Esophagus squamous epithelium (tissue), 4 donors: ENCODE results near the gene SLC24A3.

Source experiments
- POLR2A ChIP-seq, 4 donors: fragments of 450-650 bp; IDR thresholded peaks; one replicate each; pipeline ENCODE4 v1.6.1; 2017; ENCODE audit warnings: antibody characterized with exemption in 4 of 4, mild to moderate bottlenecking in 4 of 4, moderate library complexity in 3 of 4
- TF ChIP-seq, protein P1 (sequence below), 6 experiments: fragments of 450-650 bp in 4 of 6; fragments of 200-600 bp in 2 of 6; sonication (generic) in 2 of 6; IDR thresholded peaks; one replicate each; pipeline ENCODE4 v1.5.1; 2016 to 2019; ENCODE audit warnings: antibody characterized with exemption in 6 of 6, mild to moderate bottlenecking in 4 of 6, moderate library complexity in 4 of 6

GRCh38 chr20:19336631-19337030 lies 124.2 kb downstream of the SLC24A3 start:
- TF ChIP-seq, protein P1, sequence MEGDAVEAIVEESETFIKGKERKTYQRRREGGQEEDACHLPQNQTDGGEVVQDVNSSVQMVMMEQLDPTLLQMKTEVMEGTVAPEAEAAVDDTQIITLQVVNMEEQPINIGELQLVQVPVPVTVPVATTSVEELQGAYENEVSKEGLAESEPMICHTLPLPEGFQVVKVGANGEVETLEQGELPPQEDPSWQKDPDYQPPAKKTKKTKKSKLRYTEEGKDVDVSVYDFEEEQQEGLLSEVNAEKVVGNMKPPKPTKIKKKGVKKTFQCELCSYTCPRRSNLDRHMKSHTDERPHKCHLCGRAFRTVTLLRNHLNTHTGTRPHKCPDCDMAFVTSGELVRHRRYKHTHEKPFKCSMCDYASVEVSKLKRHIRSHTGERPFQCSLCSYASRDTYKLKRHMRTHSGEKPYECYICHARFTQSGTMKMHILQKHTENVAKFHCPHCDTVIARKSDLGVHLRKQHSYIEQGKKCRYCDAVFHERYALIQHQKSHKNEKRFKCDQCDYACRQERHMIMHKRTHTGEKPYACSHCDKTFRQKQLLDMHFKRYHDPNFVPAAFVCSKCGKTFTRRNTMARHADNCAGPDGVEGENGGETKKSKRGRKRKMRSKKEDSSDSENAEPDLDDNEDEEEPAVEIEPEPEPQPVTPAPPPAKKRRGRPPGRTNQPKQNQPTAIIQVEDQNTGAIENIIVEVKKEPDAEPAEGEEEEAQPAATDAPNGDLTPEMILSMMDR (IDR thresholded peaks at IDR 0.05) = no peak
- TF ChIP-seq POLR2A (IDR thresholded peaks at IDR 0.05) = no peak
